ENCODE results near the gene FBXO33. TPM values are rescaled to one million over a fixed set of nuclear protein-coding genes. Genes with fewer than 3 reads are reported as not detected.

The FBXO33 gene
- total RNA-seq, 4 donors from 2014 or later = 9.1 to 21.9 (median 12.8) TPM

DNA sequence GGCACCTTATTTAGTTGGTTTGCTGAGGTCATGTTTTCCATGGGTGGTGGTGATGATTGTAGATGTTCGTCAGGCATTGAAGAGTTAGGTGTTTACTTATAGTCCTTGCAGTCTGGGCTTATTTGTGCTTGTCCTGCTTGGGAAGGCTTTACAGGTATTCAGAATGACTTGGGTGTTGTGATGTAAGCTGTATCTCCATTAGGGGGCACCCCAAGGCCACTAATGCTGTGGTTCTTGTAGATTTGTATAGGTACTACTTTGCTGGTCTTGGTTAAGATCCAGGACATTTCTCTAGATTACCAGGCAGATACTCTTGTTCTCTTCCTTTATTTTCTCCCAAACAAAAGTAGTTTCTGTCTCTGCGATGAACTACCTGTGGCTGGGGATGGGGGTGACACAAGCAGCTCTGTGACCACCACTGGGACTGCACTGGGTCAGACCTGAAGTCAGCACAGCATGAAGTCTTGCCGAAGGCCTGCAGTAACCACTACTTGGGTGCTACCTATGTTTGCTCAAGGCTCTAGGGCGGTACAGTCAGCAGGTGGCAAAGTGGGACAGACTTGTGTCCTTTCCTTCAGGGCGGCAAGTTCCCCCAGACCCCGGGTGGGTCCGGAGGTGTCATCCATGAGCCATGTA, 35.8 kb upstream of the FBXO33 start:
- Histone ChIP-seq H3K27me3 (no peaks in the 10 kb centered on the region), H3K36me3 (no peaks in the 10 kb centered on the region), H3K4me1 (no peaks in the 10 kb centered on the region), H3K27ac (replicated peaks in 1 of 4) (no peak overlapping the region), H3K4me3 (no peak overlapping the region), H3K9me3 (peaks cover 0 to 4% (median 2%) of the 10 kb centered on the region in 4 donors)
- 74% methylated on average over 7 of the region's 7 CpGs for WGBS
- no peak for DNase-seq (ENCODE audit: extremely low spot score)
- intact Hi-C loops (cut with DNase I) = no loop called here
- TF ChIP-seq EP300 (IDR thresholded peaks at IDR 0.05) = no peak
- no peak for TF ChIP-seq POLR2AphosphoS5 (IDR thresholded peaks at IDR 0.05)

DNA sequence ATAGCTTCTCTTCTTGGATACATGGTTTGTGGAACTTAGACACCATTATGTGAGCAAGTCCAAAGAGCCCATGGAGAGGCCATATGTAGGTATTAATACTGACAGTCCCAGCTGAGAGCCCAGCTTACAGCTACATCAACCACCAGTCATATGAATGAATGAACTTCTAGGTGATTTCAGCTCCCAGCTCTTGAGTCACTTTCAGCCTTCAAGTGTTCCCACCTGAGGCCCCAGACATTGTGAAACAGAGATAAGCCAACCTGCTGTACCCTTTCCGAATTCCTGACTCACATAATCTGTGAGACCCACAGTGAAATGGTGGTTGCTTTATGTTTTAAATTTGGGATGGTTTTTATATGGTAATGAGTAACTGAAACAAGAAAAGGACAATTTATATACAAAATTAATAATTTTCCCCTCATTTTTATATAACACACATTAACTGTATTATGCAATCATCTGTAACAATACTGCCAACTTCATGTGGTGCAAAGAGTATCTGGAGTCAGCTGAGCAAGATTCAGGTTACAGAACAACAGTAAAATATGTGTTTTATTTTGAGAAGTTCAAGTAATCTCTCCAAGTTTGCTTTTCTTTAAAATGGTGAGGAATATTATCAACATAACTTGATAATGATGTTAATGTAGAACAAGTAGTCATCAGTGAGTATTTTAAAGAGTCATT, 27.7 kb upstream of the FBXO33 start:
- intact Hi-C loops (cut with DNase I) = no loop called here
- WGBS = 92% methylated on average over 1 of the region's 1 CpG
- no peaks in the 10 kb centered on the region for H3K4me1 ChIP-seq
- DNase-seq (ENCODE audit: extremely low spot score) = no peak
- TF ChIP-seq POLR2A (IDR thresholded peaks at IDR 0.05; ENCODE audit: low read depth) (no peak), EP300 (IDR thresholded peaks at IDR 0.05) (no peak), POLR2AphosphoS5 (IDR thresholded peaks at IDR 0.05) (no peak)
- TF ChIP-seq, protein P1, sequence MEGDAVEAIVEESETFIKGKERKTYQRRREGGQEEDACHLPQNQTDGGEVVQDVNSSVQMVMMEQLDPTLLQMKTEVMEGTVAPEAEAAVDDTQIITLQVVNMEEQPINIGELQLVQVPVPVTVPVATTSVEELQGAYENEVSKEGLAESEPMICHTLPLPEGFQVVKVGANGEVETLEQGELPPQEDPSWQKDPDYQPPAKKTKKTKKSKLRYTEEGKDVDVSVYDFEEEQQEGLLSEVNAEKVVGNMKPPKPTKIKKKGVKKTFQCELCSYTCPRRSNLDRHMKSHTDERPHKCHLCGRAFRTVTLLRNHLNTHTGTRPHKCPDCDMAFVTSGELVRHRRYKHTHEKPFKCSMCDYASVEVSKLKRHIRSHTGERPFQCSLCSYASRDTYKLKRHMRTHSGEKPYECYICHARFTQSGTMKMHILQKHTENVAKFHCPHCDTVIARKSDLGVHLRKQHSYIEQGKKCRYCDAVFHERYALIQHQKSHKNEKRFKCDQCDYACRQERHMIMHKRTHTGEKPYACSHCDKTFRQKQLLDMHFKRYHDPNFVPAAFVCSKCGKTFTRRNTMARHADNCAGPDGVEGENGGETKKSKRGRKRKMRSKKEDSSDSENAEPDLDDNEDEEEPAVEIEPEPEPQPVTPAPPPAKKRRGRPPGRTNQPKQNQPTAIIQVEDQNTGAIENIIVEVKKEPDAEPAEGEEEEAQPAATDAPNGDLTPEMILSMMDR (IDR thresholded peaks at IDR 0.05) = no peak
- H3K27ac ChIP-seq (replicated peaks in 1 of 4) = no peak overlapping the region
- no peaks in the 10 kb centered on the region for H3K27me3 ChIP-seq
- H3K36me3 ChIP-seq = no peaks in the 10 kb centered on the region
- no peaks in the 10 kb centered on the region for H3K9me3 ChIP-seq
- no peak overlapping the region for H3K4me3 ChIP-seq

DNA sequence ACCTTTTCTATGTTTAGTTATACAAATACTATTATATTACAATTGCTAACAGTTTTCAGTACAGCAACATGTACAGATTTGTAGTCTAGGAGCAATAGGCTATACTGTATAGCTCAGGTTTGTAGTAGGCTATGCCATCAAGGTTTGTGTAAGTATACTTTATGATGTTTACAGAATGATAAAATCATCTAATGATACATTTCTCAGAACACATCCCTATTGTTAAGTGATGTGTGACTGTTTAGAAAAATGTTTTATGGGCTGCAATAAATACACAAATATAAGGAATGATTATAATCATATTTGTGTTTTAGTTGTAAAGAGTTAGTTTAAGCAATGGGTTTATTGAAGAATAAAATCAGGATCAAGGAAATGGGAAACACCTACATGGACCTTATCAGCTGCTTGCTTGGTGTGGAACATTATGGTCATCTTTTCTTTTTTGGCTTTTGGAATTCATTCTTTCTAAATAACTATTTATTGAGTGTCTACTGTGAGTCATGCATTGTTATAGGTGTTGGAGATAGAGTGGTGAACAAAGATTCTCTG, 24.5 kb upstream of the FBXO33 start:
- DNase-seq (ENCODE audit: extremely low spot score) = no peak
- Histone ChIP-seq H3K27ac (replicated peaks in 1 of 4) (no peak overlapping the region), H3K27me3 (no peaks in the 10 kb centered on the region), H3K36me3 (no peaks in the 10 kb centered on the region), H3K4me3 (no peak overlapping the region), H3K9me3 (no peaks in the 10 kb centered on the region), H3K4me1 (no peaks in the 10 kb centered on the region)
- intact Hi-C loops (cut with DNase I) = no loop called here
- TF ChIP-seq POLR2AphosphoS5 (IDR thresholded peaks at IDR 0.05) = no peak
- TF ChIP-seq POLR2A (IDR thresholded peaks at IDR 0.05; ENCODE audit: low read depth) = no peak
- no peak for TF ChIP-seq EP300 (IDR thresholded peaks at IDR 0.05)
- TF ChIP-seq, protein P1 (IDR thresholded peaks at IDR 0.05) = no peak

DNA sequence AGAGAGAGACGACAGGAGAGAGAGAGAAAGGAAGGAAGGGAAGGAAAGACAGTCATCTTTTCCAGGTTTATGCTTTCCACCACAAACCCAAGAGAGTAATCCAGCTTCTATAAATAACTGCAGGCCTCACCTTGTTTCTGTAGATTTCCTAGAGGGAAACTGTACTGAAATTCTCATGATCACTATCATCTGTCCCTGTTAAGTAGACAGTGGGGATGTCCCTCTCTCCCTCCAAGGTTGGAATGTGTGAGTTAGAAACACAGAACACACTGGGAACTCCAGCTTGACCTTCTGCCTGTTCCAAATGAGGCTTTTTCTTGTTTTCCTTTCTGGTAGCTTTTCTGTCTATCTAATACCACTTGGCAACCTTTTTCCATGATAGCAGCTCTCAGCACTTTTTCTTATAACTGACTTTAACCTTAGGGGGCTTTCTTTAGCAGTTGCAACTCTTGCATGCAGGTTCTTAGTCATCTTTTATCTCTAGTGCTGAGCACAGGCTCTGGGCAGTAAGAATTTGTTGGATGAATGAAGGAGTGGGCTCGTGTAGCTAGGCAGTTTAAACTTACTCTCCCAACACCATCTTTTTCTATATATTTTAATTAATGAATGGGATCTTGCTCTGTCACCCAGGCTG, 22.8 kb upstream of the FBXO33 start:
- H3K27ac ChIP-seq (replicated peaks in 1 of 4) = no peak overlapping the region
- no peaks in the 10 kb centered on the region for H3K27me3 ChIP-seq
- 57% methylated on average over 2 of the region's 2 CpGs for WGBS
- intact Hi-C loops (cut with DNase I) = no loop called here
- no peaks in the 10 kb centered on the region for H3K36me3 ChIP-seq
- H3K4me3 ChIP-seq = no peak overlapping the region
- H3K9me3 ChIP-seq = no peaks in the 10 kb centered on the region
- no peaks in the 10 kb centered on the region for H3K4me1 ChIP-seq
- no peak for TF ChIP-seq EP300 (IDR thresholded peaks at IDR 0.05)
- TF ChIP-seq, protein P1 (IDR thresholded peaks at IDR 0.05) = no peak
- TF ChIP-seq POLR2AphosphoS5 (IDR thresholded peaks at IDR 0.05) = no peak
- no peak for TF ChIP-seq POLR2A (IDR thresholded peaks at IDR 0.05; ENCODE audit: low read depth)
- DNase-seq (ENCODE audit: extremely low spot score) = no peak

DNA sequence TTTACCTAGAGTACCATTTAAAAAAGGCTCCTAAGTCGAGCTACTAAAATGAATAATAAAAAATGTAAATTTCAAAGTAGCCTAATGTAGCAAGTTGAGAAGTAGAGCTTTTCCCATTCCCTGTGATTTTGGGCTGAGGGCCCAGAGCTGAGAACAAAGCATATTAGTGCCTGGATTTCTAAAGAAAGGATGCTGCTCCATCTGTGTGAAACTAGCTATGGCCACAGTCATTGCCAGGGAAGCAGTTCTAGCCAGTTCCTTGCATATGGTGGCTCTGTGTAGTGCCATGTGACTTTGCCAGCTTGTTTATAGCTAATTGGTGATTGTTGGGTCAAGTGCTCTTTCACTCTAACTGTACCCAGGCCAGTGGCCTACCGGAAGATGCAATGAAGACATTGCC, 20.4 kb upstream of the FBXO33 start:
- Histone ChIP-seq H3K4me3 (no peak overlapping the region), H3K9me3 (no peaks in the 10 kb centered on the region), H3K27me3 (no peaks in the 10 kb centered on the region), H3K27ac (replicated peaks in 1 of 4) (no peak overlapping the region), H3K4me1 (no peaks in the 10 kb centered on the region), H3K36me3 (no peaks in the 10 kb centered on the region)
- intact Hi-C loops (cut with DNase I) = no loop called here
- TF ChIP-seq, protein P1 (IDR thresholded peaks at IDR 0.05) = no peak
- TF ChIP-seq EP300 (IDR thresholded peaks at IDR 0.05) = no peak
- TF ChIP-seq POLR2AphosphoS5 (IDR thresholded peaks at IDR 0.05) = no peak
- TF ChIP-seq POLR2A (IDR thresholded peaks at IDR 0.05; ENCODE audit: low read depth) = no peak
- WGBS = 97% methylated on average over 2 of the region's 2 CpGs
- no peak for DNase-seq (ENCODE audit: extremely low spot score)
